Measurements from ENCODE around the gene ALKBH2. TPM values are rescaled to one million over a fixed set of nuclear protein-coding genes. Genes with fewer than 3 reads are reported as not detected.

The ALKBH2 gene
- polyA plus RNA-seq, 3 donors, result 3.7 to 13.0 (median 4.5) TPM

DNA sequence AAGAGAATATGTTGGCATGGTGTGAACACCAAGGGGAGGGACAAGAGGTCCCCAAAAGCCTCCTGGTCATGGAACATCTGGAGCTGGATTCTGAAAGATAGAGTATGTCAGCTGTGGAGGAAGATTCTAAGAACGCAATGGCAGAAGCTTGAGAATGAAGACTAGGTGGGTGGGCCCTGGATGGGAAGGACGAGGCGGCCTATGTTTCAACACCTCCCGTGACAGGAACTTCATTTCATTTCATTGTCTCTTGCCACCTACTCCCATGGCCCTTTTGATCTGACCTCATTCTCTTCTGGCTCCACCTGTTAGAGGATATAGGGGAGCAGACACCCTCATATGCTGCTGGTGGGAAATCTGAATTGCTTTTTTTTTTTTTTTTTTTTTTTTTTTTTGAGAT, 7.5 kb upstream of the ALKBH2 start:
- Histone ChIP-seq H3K79me2 (ENCODE audit: insufficient read depth, low read length) (peaks cover 6% of the 10 kb centered on the region), H3K27ac (ENCODE audit: low read depth in 1 of 2, low read length in 2 of 2) (no peak overlapping the region), H3K27me3 (ENCODE audit: control insufficient read depth in 2 of 2, insufficient read depth in 2 of 2, low read length in 2 of 2) (no peaks in the 10 kb centered on the region), H3K4me2 (replicated peaks; ENCODE audit: extremely low read depth, low read length, poor library complexity, severe bottlenecking) (no peak overlapping the region), H3K36me3 (replicated peaks in 1 of 2; ENCODE audit: control insufficient read depth in 1 of 2, insufficient read depth in 2 of 2, low read length in 2 of 2) (peaks cover 0 to 32% of the 10 kb centered on the region in 2 donors), H3K4me1 (ENCODE audit: control insufficient read depth in 1 of 2, insufficient read depth in 2 of 2, low read length in 2 of 2) (peaks cover 15 to 22% of the 10 kb centered on the region in 2 donors), H4K20me1 (ENCODE audit: insufficient read depth, low read length) (no peaks in the 10 kb centered on the region), H3K9me3 (replicated peaks in 1 of 2; ENCODE audit: control insufficient read depth in 1 of 2, insufficient read depth in 1 of 2, low read length in 2 of 2) (no peaks in the 10 kb centered on the region), H3K9ac (ENCODE audit: insufficient read depth, low read length, poor library complexity, severe bottlenecking) (no peak overlapping the region), H2AFZ (ENCODE audit: insufficient read depth, low read depth, low read length, poor library complexity, severe bottlenecking) (no peak overlapping the region), H3K4me3 (replicated peaks in 1 of 3; ENCODE audit: low read depth in 2 of 3, low read length in 3 of 3) (no peak overlapping the region)
- peaks cover 13% of the 10 kb centered on the region for H3K4me1 Mint-ChIP-seq
- H3K27ac Mint-ChIP-seq, result no peak overlapping the region
- no CpG with 5 or more reads among the region's 4 CpGs for WGBS (ENCODE audit: insufficient coverage)
- H3K27me3 Mint-ChIP-seq (ENCODE audit: low read depth in 3 of 3), result peaks cover 0 to 2% (median 0%) of the 10 kb centered on the region in 3 donors
- peaks cover 14 to 16% of the 10 kb centered on the region in 2 donors for H3K36me3 Mint-ChIP-seq
- H3K9me3 Mint-ChIP-seq, result peaks cover 0 to 2% (median 0%) of the 10 kb centered on the region in 7 donors
- intact Hi-C loops (cut with micrococcal nuclease), result no loop called here
- H3K4me3 Mint-ChIP-seq, result no peak overlapping the region
- DNase-seq, result no peak
- TF ChIP-seq, protein P1, sequence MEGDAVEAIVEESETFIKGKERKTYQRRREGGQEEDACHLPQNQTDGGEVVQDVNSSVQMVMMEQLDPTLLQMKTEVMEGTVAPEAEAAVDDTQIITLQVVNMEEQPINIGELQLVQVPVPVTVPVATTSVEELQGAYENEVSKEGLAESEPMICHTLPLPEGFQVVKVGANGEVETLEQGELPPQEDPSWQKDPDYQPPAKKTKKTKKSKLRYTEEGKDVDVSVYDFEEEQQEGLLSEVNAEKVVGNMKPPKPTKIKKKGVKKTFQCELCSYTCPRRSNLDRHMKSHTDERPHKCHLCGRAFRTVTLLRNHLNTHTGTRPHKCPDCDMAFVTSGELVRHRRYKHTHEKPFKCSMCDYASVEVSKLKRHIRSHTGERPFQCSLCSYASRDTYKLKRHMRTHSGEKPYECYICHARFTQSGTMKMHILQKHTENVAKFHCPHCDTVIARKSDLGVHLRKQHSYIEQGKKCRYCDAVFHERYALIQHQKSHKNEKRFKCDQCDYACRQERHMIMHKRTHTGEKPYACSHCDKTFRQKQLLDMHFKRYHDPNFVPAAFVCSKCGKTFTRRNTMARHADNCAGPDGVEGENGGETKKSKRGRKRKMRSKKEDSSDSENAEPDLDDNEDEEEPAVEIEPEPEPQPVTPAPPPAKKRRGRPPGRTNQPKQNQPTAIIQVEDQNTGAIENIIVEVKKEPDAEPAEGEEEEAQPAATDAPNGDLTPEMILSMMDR (IDR thresholded peaks at IDR 0.05), result no peak

DNA sequence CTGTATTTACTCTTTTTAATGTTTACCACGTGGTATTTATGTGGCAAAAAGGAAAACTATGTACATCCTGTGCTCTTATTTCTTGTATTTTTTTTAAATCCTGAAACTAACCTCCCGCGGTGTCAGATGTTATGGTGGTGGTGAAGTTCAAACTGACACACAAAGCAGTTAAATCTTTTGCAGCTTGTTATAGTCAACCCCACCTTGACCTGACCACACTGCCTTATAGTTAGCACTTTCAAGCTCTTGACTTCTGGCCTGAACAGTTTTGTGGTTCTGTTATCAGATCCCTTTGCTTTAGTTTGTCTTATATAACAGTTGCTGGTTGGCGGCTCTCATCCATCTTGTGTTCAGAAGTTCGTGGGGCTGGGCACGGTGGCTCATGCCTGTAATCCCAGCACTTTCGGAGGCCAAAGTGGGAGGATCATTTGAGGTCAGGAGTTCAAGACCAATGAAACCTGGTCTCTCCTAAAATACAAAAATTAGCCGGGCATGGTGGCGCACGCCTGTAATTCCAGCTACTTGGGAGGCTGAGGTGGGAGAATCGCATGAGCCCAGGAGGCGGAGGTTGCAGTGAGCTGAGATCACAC, 6.3 kb upstream of the ALKBH2 start:
- WGBS (ENCODE audit: insufficient coverage), result 92% methylated on average over 6 of the region's 12 CpGs

More for the DNA sequence above, 6.3 kb upstream of the ALKBH2 start:
- Mint-ChIP-seq H3K27me3 (ENCODE audit: low read depth in 3 of 3) (peaks cover 0 to 2% (median 0%) of the 10 kb centered on the region in 3 donors), H3K4me3 (no peak overlapping the region), H3K36me3 (peaks cover 7 to 11% of the 10 kb centered on the region in 2 donors), H3K27ac (peak overlapping the region in 1 of 7 donors; percentile 52), H3K9me3 (peaks cover 0 to 2% (median 0%) of the 10 kb centered on the region in 7 donors), H3K4me1 (peaks cover 13% of the 10 kb centered on the region)
- H2AFZ ChIP-seq (ENCODE audit: insufficient read depth, low read depth, low read length, poor library complexity, severe bottlenecking), result no peak overlapping the region
- H3K4me1 ChIP-seq (ENCODE audit: control insufficient read depth in 1 of 2, insufficient read depth in 2 of 2, low read length in 2 of 2), result peaks cover 15 to 22% of the 10 kb centered on the region in 2 donors
- H3K9me3 ChIP-seq (replicated peaks in 1 of 2; ENCODE audit: control insufficient read depth in 1 of 2, insufficient read depth in 1 of 2, low read length in 2 of 2), result no peaks in the 10 kb centered on the region
- no peaks in the 10 kb centered on the region for H3K27me3 ChIP-seq (ENCODE audit: control insufficient read depth in 2 of 2, insufficient read depth in 2 of 2, low read length in 2 of 2)
- no peak overlapping the region for H3K9ac ChIP-seq (ENCODE audit: insufficient read depth, low read length, poor library complexity, severe bottlenecking)
- no peak overlapping the region for H3K27ac ChIP-seq (ENCODE audit: low read depth in 1 of 2, low read length in 2 of 2)
- intact Hi-C loops (cut with micrococcal nuclease), result loop anchor here (2.0 to 10.0 kb wide), 8 partner anchors 47 to 585 kb away; partner anchors contain the start of genes FICD (in 2 of the 2), KCTD10 (in 1 of the 2), SSH1 (in 1 of the 2) and UBE3B (in 1 of the 2)
- H3K36me3 ChIP-seq (replicated peaks in 1 of 2; ENCODE audit: control insufficient read depth in 1 of 2, insufficient read depth in 2 of 2, low read length in 2 of 2), result peaks cover 0 to 20% of the 10 kb centered on the region in 2 donors
- no peak overlapping the region for H3K4me2 ChIP-seq (replicated peaks; ENCODE audit: extremely low read depth, low read length, poor library complexity, severe bottlenecking)
- TF ChIP-seq, protein P1 (IDR thresholded peaks at IDR 0.05), result no peak
- H4K20me1 ChIP-seq (ENCODE audit: insufficient read depth, low read length), result no peaks in the 10 kb centered on the region
- no peak for DNase-seq
- peaks cover 6% of the 10 kb centered on the region for H3K79me2 ChIP-seq (ENCODE audit: insufficient read depth, low read length)
- no peak overlapping the region for H3K4me3 ChIP-seq (replicated peaks in 1 of 3; ENCODE audit: low read depth in 2 of 3, low read length in 3 of 3)
